HEK293 (cell line): ENCODE measurements around the gene IFNL4.

Source experiments
- CTCF ChIP-seq: fragments of 450-650 bp; formaldehyde crosslinking; IDR thresholded peaks from 2 replicates; pipeline ENCODE4 v1.5.1; 2016; ENCODE audit warnings: missing biosample characterization, missing genetic modification characterization
- MEIS1 ChIP-seq: sonication (generic); formaldehyde crosslinking; IDR thresholded peaks from 2 replicates; pipeline ENCODE4 v1.8.1; 2022; ENCODE audit warnings: missing genetic modification reagents, mild to moderate bottlenecking, borderline replicate concordance
- ZNF350 ChIP-seq: fragments of 450-650 bp; formaldehyde crosslinking; IDR thresholded peaks from 2 replicates; pipeline ENCODE4 v1.5.0; 2017; ENCODE audit warnings: missing biosample characterization, mild to moderate bottlenecking, missing genetic modification characterization
- ZNF580 ChIP-seq: fragments of 450-650 bp; formaldehyde crosslinking; IDR thresholded peaks from 2 replicates; pipeline ENCODE4 v1.5.1; 2016; ENCODE audit warnings: missing biosample characterization, missing genetic modification characterization

GRCh38 chr19:39196320-39196719 lies 52.3 kb downstream of the IFNL4 start:
- no peak for TF ChIP-seq CTCF (tag by site-specific recombination)
- TF ChIP-seq ZNF350 (tag by site-specific recombination), result no peak
- TF ChIP-seq ZNF580 (tag by site-specific recombination), result no peak
- TF ChIP-seq MEIS1 (CRISPR knock-in tag), result no peak
